Mucosa of descending colon (tissue), 3 donors: ENCODE measurements around the gene TMEM266. TPM values are rescaled to one million over a fixed set of nuclear protein-coding genes. Genes with fewer than 3 reads are reported as not detected.

Experiments used
- ATAC-seq: fragments of 200-7000 bp; cut with Tn5 transposase; one replicate; pipeline ENCODE4 v1.9.1; 2020; ENCODE audit warnings: mild to moderate bottlenecking, moderate library complexity
- DNase-seq, 3 donors: peaks; one replicate each; pipeline ENCODE4 v3.0.0-alpha.2; 2020
- H3K36me3 ChIP-seq: fragments of 200-600 bp; one replicate; pipeline ENCODE4 v1.8.0; 2021; ENCODE audit warnings: low read depth, mild to moderate bottlenecking
- H3K4me1 ChIP-seq: fragments of 200-600 bp; one replicate; pipeline ENCODE4 v1.8.0; 2021; ENCODE audit warnings: low read depth, mild to moderate bottlenecking
- H3K4me3 ChIP-seq: fragments of 200-600 bp; one replicate; pipeline ENCODE4 v1.8.0; 2021; ENCODE audit warnings: mild to moderate bottlenecking
- H3K9me3 ChIP-seq: fragments of 200-600 bp; one replicate; pipeline ENCODE4 v1.8.0; 2021; ENCODE audit warnings: mild to moderate bottlenecking
- CTCF ChIP-seq: fragments of 200-600 bp; IDR thresholded peaks from one replicate; pipeline ENCODE4 v1.8.0; 2022; ENCODE audit warnings: antibody characterized with exemption, mild to moderate bottlenecking
- intact Hi-C, 2 donors: fragments of 100-400 bp; cut with DNase I in 1 of 2; cut with micrococcal nuclease in 1 of 2; formaldehyde crosslinking; loops; one replicate each; pipeline versions ENCODE4 v1.11.0 to v1.11.1; 2022; cut with DNase I, micrococcal nuclease
- total RNA-seq, 3 donors: library from RNA; stranded (reverse); fragmentation: NEBNext Ultra II Directional in 2 of 3; extraction: Animal tissue kit (Norgen Biotek cat#: 25700) in 2 of 3; gene quantifications; one replicate each; pipeline versions ENCODE4 v1.2.1 to v1.2.4, GENCODE V29; 2021 to 2023
- donor health status: DM: no; HTN: no; CAD: no; lungs with moderate emphysema.
- donor health status: DM: no; HTN: no; CAD: no.
- donor health status: DM: no; HTN: yes; CAD: no.

The TMEM266 gene
- total RNA-seq, 3 donors from 2014 or later: 0.12 to 0.16 (median 0.14) TPM

- ATAC-seq: no peak
- intact Hi-C loops: no loop called here
Observed at GRCh38 chr15:76127880-76128279, 68.1 kb downstream of the TMEM266 start.

GRCh38 chr15:76134537-76134936, 74.8 kb downstream of the TMEM266 start:
- intact Hi-C loops: loop anchor here in 1 of 2 donors (10.0 kb wide), 1 partner anchor 70 kb away; no protein-coding TSS in a partner anchor
- H3K36me3 ChIP-seq: no peaks in the 10 kb centered on the region
- no peaks in the 10 kb centered on the region for H3K4me1 ChIP-seq
- no peak for TF ChIP-seq CTCF
- H3K9me3 ChIP-seq: no peaks in the 10 kb centered on the region
- DNase-seq (no peak), ATAC-seq (no peak)
- no peak overlapping the region for H3K4me3 ChIP-seq

More at GRCh38 chr15:76127880-76128279, 68.1 kb downstream of the TMEM266 start:
- Histone ChIP-seq H3K36me3 (no peaks in the 10 kb centered on the region), H3K4me1 (no peaks in the 10 kb centered on the region), H3K4me3 (no peak overlapping the region), H3K9me3 (no peaks in the 10 kb centered on the region)
- TF ChIP-seq CTCF: no peak
- DNase-seq: no peak

GRCh38 chr15:76135516-76135915, 75.7 kb downstream of the TMEM266 start:
- intact Hi-C loops: loop anchor here (5.0 to 10.0 kb wide), 2 partner anchors 71 to 78 kb away; partner anchors contain the start of gene TMEM266 (in 1 of the 2)
- Histone ChIP-seq H3K9me3 (no peaks in the 10 kb centered on the region), H3K36me3 (no peaks in the 10 kb centered on the region), H3K4me3 (no peak overlapping the region), H3K4me1 (no peaks in the 10 kb centered on the region)
- no peak for DNase-seq
- TF ChIP-seq CTCF: no peak
- no peak for ATAC-seq

- Histone ChIP-seq H3K9me3 (no peaks in the 10 kb centered on the region), H3K4me3 (no peak overlapping the region), H3K36me3 (no peaks in the 10 kb centered on the region), H3K4me1 (no peaks in the 10 kb centered on the region)
- DNase-seq: no peak
- intact Hi-C loops: loop anchor here (5.0 to 10.0 kb wide), 2 partner anchors 74 to 81 kb away; partner anchors contain the start of gene TMEM266 (in 1 of the 2)
- no peak for ATAC-seq
- no peak for TF ChIP-seq CTCF
Observed at GRCh38 chr15:76138436-76138835, 78.7 kb downstream of the TMEM266 start.

- H3K36me3 ChIP-seq: no peaks in the 10 kb centered on the region
- intact Hi-C loops: loop anchor here (5.0 to 10.0 kb wide), 3 partner anchors 75 to 325 kb away; partner anchors contain the start of gene TMEM266 (in 1 of the 2)
- no peaks in the 10 kb centered on the region for H3K4me1 ChIP-seq
- peak; percentile 91 for ATAC-seq
- peak in 2 of 3 donors; percentile 53 to 90 for DNase-seq
- TF ChIP-seq CTCF: peak; percentile 85
- H3K9me3 ChIP-seq: no peaks in the 10 kb centered on the region
- H3K4me3 ChIP-seq: no peak overlapping the region
Observed at GRCh38 chr15:76139368-76140073, 79.7 kb downstream of the TMEM266 start.
